Tongue (tissue), 2 donors: Measurements from ENCODE around the gene MAFG. TPM values are rescaled to one million over a fixed set of nuclear protein-coding genes. Genes with fewer than 3 reads are reported as not detected.

Source experiments
- DNase-seq: peaks from one replicate; pipeline ENCODE4 v3.0.0-alpha.2; 2015
- total RNA-seq: library from RNA; depleted of rRNA; stranded (reverse); fragments of >200 nt; gene quantifications from one replicate; pipeline ENCODE4 v1.2.3, GENCODE V29; 2014

Gene MAFG
- total RNA-seq, 1 donor from 2014 or later, result 15.3 TPM

DNA sequence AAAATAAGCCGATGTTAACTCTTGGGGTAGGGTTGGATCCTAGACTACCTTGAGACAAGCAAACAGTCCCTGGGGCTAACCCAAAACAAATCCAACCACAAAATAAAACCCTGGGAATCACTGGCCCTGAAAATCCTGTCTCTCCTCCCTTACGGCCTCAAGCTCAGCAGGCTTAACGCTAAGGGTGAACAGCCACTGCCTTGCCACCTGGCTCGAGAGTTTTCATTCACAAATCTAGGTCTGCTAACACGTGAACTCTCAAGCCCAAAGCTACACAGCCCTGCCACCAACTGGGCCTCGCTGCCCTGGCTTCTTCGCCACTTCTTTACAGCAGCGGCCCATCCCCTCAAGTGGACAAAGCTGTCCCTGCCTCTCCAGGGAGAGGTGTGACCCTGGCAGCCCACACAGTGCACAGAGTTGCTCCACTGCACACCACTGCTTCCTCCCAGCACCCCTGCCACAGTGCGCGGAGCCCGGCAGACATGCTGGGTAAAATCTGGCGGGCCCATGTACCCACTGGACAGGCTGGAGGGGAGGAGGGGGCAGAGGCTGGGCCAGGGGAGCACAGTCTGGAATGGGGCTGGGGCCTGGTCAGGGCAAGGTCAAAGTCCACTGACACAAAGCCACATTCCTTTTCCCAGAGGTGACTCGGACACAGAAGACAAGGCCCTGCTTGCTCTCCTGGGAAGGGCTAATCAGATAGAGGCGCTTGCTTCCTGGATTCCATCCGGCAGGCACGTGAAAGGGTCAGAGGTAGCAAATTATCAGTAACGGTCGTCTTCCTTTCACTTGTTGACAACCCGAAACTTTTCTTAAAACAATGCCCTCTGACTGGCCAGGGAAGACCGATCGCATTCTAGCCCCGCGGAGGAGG, 17.3 kb downstream of the MAFG start:
- DNase-seq, result no peak

DNA sequence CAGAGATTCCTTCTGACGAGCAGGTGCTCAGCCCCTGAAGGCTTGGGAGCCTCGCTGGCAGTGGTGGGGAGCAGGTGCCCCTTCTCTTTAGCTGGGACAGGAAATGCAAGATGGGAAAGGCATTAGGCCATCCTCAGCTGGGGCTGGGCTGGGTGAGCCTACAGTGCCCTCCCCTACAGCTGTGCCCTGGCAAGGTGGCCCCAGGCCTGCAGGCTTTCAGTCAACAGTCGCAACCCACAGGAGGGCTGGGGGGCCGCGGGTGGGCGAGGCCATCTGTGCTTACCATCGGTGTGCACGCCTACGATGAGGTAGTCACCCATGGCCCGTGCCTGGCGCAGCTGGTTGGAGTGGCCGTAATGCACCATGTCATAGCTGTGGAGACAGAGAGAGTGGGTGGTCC, 18.3 kb downstream of the MAFG start:
- DNase-seq, result no peak

DNA sequence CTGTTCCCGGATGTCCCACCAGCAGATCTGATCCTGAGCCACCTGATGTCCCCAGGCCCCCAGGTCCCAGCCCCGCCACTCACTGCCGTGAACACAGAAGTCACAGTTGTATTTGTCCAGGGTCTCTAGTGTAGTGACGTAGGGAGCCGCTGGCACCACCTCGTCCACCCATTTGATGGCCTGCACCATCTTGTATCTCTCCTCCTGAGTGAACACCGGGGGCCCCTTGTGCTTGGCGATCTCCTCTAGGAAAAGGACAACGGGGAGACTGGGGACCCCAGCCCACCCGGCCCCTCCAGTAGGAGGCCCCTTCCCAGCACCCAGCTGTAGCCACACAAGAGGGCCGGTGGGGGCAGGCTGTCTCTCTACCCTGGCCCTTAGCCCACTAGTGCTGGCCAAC, 18.7 kb downstream of the MAFG start:
- no peak for DNase-seq

DNA sequence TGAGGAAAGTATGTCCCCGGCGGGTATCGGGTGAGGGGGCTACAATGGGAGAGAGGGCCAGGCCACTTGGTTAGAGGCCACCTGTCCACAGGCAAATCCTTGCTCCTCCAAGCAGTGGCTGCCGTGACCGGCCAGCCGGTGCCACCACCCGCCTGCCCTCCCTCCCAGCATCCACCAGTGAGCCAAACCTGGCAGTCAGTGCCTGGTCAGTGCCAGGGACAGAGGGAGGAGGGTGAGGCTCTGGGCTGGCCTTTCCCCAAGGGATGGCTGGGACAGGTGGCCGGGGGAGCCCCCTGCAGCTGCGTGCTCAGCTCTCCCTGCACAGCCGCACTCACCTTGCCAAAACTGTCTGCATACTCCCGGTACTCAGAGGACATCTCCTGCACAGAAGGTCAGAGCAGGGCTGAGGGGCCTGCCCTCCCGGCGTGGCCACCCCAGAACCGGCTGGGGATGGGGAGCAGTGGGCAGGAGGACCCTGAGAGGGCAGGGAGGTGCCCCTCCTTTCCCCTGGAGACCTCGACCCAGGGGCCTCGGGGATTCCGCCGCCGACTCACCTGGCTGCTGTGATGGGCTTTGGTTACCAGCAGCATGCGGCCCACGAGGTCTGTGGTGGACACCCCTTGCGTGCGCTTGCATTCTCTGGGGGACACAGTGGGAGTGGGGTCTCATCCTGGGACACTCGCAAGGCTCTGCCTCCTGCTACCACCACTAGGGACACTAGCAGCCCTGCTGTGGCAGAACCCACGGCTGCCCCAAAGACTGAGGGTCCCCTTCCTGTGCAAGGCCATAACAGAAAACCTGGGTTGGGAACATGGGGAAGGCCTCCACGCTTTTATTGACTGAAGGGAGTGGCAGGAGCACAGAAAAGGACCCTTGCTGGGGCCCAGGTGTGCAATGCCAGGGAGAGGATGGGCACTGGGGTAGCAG, 20.1 kb downstream of the MAFG start:
- no peak for DNase-seq

DNA sequence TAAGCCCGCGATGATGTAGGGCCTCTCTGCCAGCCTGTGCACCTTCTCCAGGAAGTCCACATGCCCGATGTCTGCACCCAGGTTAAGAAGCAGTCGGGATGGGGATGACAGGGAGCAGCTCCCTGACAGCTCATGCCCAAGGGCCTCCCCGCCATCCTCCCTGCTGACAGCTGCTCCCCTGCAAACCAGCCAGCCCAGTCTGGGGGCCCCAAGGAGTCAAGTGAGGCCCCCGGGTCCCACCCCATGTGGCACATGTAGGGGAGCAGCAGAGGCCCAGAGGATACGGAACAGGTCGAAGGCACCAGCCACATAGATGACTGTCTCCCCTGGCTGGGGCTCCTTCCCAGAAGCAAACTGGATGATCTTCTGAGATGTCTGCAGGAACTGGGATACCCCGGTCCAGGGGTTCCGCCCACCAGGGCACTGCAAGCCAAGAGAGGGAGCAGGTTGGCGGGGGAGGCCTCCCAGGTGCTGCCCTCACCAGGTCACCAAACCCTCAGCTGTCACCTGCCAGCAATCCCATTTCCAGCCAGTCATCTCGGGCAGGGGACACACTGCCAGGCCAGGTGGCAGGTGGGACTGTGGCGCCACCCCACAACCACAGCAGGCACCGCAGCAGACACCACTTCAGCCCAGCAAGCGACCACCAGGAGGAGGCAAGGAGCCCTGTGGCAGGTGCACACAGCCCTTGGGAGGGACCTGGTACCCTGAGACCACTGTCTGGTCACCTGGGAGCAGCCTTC, 20.9 kb downstream of the MAFG start:
- no peak for DNase-seq

DNA sequence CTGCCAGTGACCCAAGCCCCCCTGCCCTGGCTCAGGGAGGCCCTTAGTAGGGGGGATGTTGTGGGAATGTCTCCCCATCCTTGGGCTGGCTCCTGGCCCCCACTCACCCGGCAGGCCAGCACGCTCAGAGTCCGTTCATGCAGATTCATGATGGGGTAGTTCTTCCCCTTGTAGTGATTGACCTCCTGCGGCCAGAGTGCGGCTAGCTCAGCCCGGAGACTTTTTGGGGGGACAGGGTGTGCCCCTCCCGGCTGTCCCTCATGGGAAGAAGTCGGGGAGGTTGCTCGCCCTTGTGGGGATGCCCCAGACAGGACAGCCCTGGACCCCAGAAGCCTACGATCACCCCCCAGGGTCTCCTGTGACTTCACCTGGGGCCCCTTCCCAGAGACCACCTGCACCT, 21.5 kb downstream of the MAFG start:
- no peak for DNase-seq

DNA sequence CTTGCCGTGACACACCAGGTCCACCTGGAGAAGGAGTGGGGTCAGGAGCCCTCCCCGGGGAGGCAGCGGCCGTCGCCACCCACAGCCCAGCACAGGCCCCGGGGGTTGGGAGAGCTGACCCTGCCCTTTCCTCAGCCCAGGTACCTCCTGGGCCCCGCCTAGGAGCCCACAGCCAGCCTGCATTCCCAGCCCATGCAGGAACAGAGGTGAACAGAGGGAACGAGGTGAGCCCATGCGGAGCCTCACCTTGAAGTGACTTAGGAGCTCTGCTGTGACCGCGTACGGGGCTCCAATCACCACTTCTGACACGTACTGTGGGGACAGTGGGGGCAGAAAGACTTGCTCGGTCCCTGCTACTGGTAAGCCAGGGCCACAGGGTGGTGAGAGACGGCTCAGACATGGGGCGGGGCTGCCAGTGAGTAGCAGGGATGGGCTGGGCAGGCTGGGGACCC, 22.1 kb downstream of the MAFG start:
- no peak for DNase-seq

DNA sequence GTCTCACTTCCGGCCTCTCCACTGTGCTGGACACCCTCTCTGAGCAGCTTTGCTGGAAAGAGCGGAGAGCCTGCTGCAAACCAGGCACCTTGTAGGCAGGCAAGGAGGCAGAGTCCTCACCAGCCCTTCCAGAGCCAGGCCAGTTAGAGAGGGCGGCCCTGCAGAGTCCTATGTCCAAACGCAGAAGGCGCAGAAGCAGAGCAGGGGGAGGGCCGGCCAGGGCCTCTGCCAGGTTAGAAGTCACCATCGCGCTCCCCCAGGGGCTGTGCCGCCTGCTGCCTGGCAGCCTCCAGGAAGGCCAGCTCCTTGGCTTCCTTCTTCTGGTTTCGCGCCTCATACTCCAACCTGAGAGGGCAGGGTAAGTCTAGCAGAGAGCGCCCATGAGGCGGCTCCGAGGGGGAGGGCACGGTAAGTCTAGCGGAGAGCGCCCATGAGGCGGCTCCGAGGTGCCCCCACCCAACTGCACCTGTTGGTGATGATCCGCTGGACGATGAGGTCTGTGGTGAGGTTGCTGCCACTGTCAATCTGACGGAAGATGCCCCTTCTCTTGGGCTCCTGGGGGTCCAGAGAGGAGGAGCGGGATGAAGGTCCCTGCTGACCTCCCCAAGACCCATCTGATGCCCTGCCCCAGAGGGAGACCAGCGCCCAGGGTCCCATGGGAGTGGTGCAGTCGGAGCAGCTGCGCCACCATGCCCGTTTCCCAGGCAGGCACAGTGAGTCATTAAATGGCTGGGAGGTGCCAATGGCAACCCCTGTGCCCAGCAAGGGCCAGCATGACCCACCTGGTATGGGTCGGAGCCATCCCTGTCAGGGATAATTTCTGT, 22.7 kb downstream of the MAFG start:
- no peak for DNase-seq

DNA sequence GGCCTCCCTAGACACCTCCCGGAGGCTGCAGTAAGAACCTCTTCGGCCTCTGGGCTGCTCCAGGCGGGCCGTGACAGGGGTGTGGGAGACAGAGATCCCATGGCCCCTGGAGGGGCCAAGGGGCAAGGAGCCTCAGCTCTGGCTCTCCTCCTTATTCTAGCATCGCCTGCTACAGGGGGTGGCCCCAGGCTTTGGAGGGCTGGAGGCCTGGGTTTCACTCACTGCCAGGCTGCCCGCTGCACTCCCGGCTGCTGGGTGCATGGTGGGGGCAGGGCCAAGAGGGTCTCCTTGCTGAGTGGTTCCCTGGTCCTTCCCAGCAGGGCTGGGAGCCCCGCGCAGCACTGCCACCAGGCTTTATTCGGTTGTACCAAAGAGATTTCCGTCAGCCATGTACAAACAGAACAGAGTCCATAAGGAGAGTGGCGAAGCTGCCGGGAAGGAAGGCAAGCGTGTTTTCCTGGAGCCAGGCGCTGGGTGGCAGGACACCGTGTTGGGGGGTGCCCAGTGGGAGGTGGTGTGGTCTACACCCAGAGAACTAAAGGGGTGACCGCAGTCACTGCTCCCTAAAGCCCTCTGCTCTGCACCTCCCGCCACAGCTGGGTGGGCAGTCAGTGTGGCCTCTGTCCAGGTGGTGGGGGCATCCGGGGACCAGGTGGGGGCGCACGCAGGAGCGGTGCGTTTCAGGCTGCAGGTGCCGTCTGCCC, 23.5 kb downstream of the MAFG start:
- no peak for DNase-seq

DNA sequence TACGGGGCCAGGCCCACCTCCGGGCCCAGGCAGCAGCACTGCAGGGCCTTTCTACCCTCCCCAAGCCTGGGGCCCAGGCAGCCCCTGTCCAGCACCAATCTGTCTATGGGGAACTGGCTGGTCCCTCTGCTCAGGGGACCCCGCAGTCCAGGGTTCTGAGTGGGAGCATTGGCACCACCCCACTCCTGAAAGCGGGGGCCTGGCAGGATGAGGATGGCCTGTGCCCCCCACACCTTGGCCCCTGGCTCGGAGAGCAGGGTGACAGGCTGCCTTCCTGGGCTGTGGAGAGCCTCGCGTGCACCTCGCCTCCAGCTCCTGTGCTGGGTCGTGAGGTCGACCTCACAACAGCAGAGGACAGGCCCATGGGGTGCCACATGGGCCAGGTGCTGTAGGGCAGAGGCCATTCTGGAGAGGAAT, 24.1 kb downstream of the MAFG start:
- DNase-seq, result no peak

DNA sequence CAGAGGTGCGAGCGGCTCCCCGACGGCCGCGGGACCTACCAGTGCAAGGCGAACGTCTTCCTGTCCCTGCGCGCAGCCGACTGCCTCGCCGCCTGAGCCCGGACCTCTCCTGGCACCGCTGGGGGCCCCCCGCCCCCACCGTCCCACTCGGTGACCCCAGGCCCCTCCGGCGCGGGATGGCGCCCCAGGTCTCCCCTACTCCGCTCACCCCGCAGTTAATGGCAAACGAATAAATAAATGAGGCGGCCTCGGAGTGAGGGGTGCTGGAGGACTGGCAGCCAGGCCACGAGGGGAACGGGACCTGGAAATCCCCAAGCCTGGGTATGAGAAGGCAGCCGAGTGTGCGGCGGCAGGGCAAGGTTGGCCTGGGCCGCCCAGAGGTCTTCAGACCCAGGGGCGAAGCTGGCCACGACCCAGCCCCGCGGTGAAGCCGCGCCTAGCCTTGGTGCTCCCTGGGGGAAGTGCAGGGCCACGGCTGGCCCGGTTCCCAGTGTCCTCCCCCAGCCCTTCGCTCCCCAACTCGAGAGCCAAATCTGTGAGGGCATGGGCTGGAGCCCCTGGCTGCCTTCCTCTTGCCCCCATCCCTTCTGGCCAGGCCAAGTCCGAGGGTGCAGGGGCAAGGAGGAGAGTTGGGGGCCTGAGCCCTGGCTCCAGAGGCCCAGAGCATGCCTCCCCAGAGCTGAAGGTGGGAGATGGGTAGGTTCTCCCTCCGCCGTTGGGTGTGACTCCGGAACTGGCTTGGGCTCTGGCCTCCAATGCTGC, 24.7 kb downstream of the MAFG start:
- DNase-seq, result no peak

DNA sequence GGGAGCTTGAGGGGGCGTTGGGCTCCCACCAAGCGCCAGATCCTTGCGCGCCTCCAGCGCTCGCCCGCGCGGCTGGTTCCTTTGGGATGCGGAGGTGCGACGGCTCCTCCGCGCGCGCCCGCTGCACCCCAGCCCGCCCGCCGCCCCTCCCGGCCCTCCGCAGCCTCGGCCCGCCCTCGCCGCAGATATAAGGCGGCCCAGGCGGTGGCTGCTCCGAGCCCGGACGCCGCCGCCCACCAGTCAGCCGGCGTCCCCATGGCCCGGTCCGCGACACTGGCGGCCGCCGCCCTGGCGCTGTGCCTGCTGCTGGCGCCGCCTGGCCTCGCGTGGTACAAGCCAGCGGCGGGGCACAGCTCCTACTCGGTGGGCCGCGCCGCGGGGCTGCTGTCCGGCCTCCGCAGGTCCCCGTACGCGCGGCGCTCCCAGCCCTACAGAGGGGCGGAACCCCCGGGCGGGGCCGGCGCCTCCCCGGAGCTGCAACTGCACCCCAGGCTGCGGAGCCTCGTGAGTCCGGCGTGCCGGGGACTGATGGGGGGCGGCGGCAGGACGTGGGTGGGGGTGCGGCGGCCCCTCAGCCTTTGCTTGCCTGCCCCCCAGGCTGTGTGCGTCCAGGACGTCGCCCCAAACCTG, 25.4 kb downstream of the MAFG start, which contains the start of gene NPB:
Gene NPB (plus strand): TSS at position 216 of the 630 bp plus-strand sequence. CDS start 40 bp downstream, at position 256.
- DNase-seq, result peak; percentile 40

DNA sequence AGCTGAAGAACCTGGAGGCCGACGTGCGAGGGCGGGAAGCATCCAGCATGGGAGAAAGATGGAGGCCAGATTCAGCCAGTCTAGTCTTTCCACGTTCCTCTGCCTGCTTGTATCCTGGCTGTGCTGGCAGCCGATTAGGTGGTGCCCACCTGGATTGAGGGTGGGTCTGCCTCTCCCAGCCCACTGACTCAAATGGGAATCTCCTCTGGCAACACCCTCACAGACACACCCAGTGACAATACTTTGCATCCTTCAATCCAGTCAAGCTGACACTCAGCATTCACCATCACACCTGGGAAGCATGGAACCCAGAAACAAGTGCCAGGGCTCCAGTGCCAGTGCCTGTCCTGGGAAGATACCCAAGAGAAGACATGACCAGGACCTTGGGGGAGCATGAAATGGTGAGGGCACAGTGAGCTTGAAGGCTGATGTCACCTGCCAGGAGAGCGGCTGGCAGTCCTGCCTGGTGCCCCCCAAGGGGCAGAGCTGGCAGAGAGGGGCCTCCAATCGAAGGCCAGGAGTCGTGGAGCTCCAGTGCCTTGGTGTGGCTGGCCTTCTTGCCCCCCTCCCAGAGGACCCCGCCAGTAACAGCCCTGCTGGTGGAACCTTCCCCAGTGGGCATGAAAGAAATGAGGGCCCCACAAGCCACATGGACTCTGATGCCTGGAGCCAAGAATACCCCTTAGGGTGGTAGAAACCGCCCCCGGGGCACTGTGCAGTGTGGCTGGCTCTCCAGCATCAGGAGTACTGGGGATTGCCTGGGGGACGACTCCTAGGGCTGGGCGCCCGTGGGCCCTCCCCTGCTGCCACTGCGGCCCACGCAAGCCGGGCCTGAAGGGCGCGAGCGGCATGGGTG, 26.1 kb downstream of the MAFG start:
- no peak for DNase-seq

DNA sequence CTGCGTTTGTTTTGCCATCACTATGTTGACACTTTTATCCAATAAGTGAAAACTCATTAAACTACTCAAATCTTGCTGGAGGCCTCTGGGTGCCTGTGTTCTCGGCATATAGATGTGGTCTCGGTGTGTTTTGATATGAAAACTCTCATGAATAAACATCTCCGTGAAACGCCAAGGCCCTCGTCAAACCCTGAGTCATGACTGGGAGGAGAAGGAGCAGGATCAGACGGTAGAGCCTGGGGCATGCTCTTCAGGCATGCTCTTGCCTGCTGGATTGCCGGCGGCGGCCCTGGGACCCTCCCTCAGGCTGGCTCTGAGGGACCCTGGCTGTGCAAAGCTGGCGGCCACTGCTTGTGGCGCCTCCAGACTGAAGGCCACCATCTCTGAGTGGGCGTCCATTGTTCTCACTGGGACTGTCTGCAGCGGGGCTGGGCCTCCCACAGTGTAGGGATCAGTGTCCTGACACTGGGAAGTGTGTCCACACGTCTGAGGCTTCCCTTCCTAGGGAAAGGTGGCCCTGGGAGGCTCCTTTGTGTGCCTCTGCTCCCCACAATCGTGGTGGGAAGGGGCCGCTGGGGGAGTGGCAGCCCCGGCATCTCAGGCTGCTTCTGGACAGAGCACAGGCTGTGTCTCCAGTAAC, 27.2 kb downstream of the MAFG start:
- DNase-seq, result no peak

DNA sequence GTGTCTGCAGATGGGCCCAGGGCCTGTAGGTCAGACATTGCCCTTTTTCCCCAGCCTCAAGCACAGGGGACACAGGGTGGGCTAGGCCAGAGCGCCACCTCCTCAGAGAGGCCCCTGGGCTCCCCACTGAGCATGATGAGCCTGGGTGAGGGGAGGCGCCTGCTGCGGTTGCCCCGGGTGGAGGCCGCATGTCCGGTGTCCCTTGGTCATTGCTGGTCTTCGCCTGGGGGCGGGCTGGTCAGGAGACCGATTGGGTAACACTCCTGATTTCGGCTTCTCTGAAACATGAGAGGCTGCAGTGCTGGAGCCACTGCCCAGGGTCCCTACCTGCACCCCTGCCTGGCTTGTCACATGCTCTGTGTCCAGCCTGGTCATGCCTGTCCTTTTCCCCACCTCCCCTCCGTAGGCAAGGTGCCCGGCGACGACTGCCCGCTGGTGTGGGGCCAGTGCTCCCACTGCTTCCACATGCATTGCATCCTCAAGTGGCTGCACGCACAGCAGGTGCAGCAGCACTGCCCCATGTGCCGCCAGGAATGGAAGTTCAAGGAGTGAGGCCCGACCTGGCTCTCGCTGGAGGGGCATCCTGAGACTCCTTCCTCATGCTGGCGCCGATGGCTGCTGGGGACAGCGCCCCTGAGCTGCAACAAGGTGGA, 27.9 kb downstream of the MAFG start:
- no peak for DNase-seq

DNA sequence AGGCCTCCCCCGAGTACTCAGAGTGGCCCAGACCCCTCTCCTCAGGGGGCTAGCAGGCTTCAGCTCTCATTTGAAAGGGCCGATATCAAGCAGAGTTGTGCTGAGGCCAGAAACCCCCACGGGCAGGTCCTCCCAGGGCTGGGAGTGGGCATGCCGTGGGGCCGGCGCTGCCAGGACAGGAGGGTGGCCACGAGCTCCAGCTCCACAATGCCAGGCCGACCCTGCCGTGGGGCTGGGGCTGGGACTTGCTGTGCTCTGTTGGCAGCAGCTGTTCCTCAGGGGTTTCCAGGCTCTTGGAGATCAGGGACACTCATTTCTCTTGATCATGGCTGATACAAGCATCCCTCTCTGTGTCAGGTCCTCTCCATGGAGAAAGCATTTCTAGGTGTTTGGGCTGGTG, 28.6 kb downstream of the MAFG start:
- DNase-seq, result no peak
